WTC11 (cell line): ENCODE measurements around the gene GPR75. TPM values are rescaled to one million over a fixed set of nuclear protein-coding genes. Genes with fewer than 3 reads are reported as not detected.

Experiments used
- ATAC-seq: fragments of 200-7000 bp; cut with Tn5 transposase; 2 replicates; pipeline ENCODE4 v1.10.0; 2021; ENCODE audit warnings: mild to moderate bottlenecking, moderate library complexity
- CTCF ChIA-PET: fragments of 300-600 bp; sonication (Branson Sonifier 250); formaldehyde crosslinking; loops from one replicate; lab custom pipeline; 2021; ENCODE audit warnings: antibody characterized with exemption; lab: Charles Lee
- POLR2A ChIA-PET: fragments of 350-600 bp; sonication (Branson Sonifier 250); formaldehyde crosslinking; loops from one replicate; lab custom pipeline; 2021; ENCODE audit warnings: antibody characterized with exemption; lab: Charles Lee
- DNase-seq: peaks from one replicate; pipeline ENCODE4 v3.0.0; 2021; ENCODE audit warnings: low spot score
- H3K27ac Mint-ChIP-seq: 2 replicates; pipeline ENCODE4 v1.8.0; 2021; ENCODE audit warnings: mixed read lengths
- H3K27me3 Mint-ChIP-seq: 2 replicates; pipeline ENCODE4 v1.8.0; 2021; ENCODE audit warnings: low read depth, mild to moderate bottlenecking, moderate library complexity, mixed read lengths
- H3K36me3 Mint-ChIP-seq: 2 replicates; pipeline ENCODE4 v1.8.0; 2021; ENCODE audit warnings: mixed read lengths
- H3K4me1 Mint-ChIP-seq: 2 replicates; pipeline ENCODE4 v1.8.0; 2022; ENCODE audit warnings: mixed read lengths
- H3K4me3 Mint-ChIP-seq: 2 replicates; pipeline ENCODE4 v1.8.0; 2021; ENCODE audit warnings: mild to moderate bottlenecking, moderate library complexity, mixed read lengths
- H3K9me3 Mint-ChIP-seq: 2 replicates; pipeline ENCODE4 v1.8.0; 2021; ENCODE audit warnings: mixed read lengths
- CREM ChIP-seq: sonication (generic); formaldehyde crosslinking; IDR thresholded peaks from 2 replicates; pipeline ENCODE4 v1.8.1; 2022; ENCODE audit warnings: mild to moderate bottlenecking, missing genetic modification reagents, moderate library complexity
- ESRRA ChIP-seq: sonication (generic); formaldehyde crosslinking; IDR thresholded peaks from 2 replicates; pipeline ENCODE4 v1.8.1; 2022; ENCODE audit warnings: mild to moderate bottlenecking, missing genetic modification reagents, borderline replicate concordance
- FOXJ3 ChIP-seq: sonication (generic); formaldehyde crosslinking; IDR thresholded peaks from 2 replicates; pipeline ENCODE4 v1.9.0; 2021; ENCODE audit warnings: missing genetic modification reagents, mild to moderate bottlenecking, borderline replicate concordance
- IRF2 ChIP-seq: sonication (generic); formaldehyde crosslinking; IDR thresholded peaks from 2 replicates; pipeline ENCODE4 v1.8.0; 2022; ENCODE audit warnings: low read depth, missing genetic modification reagents, borderline replicate concordance
- MAX ChIP-seq: sonication (generic); formaldehyde crosslinking; IDR thresholded peaks from 2 replicates; pipeline ENCODE4 v1.8.0; 2022; ENCODE audit warnings: mild to moderate bottlenecking, missing genetic modification reagents
- MXD4 ChIP-seq: fragments of 250-450 bp; sonication (Bioruptor Pico); IDR thresholded peaks from 2 replicates; pipeline ENCODE4 v1.8.0; 2021; ENCODE audit warnings: mild to moderate bottlenecking, moderate library complexity, borderline replicate concordance
- MYBL2 ChIP-seq: sonication (generic); formaldehyde crosslinking; IDR thresholded peaks from 2 replicates; pipeline ENCODE4 v1.8.1; 2023; ENCODE audit warnings: mild to moderate bottlenecking, moderate library complexity, missing genetic modification reagents
- NFYB ChIP-seq: sonication (generic); formaldehyde crosslinking; conservative IDR thresholded peaks from 2 replicates; pipeline ENCODE4 v1.8.0; 2022; ENCODE audit warnings: low read depth, missing genetic modification reagents
- OVOL2 ChIP-seq: fragments of 250-450 bp; sonication (Bioruptor Pico); IDR thresholded peaks from 2 replicates; pipeline ENCODE4 v1.9.0; 2021; ENCODE audit warnings: mild to moderate bottlenecking, borderline replicate concordance
- SP1 ChIP-seq: sonication (generic); formaldehyde crosslinking; conservative IDR thresholded peaks from 2 replicates; pipeline ENCODE4 v1.8.1; 2022; ENCODE audit warnings: missing genetic modification reagents
- TCF7 ChIP-seq: sonication (generic); formaldehyde crosslinking; IDR thresholded peaks from 2 replicates; pipeline ENCODE4 v1.8.0; 2022; ENCODE audit warnings: mild to moderate bottlenecking, low read depth, missing genetic modification reagents, moderate library complexity
- USF1 ChIP-seq: sonication (generic); formaldehyde crosslinking; IDR thresholded peaks from 2 replicates; pipeline ENCODE4 v1.8.0; 2022; ENCODE audit warnings: mild to moderate bottlenecking, missing genetic modification reagents
- USF2 ChIP-seq: sonication (generic); formaldehyde crosslinking; IDR thresholded peaks from 2 replicates; pipeline ENCODE4 v1.8.1; 2023; ENCODE audit warnings: mild to moderate bottlenecking, missing genetic modification reagents, moderate library complexity
- ZNF317 ChIP-seq: sonication (generic); formaldehyde crosslinking; IDR thresholded peaks from 2 replicates; pipeline ENCODE4 v1.8.1; 2023; ENCODE audit warnings: low read depth, mild to moderate bottlenecking, moderate library complexity, missing genetic modification reagents, borderline replicate concordance
- ZNF396 ChIP-seq: fragments of 250-450 bp; sonication (Bioruptor Pico); IDR thresholded peaks from 2 replicates; pipeline ENCODE4 v1.8.0; 2021; ENCODE audit warnings: mild to moderate bottlenecking, moderate library complexity, borderline replicate concordance
- ZNF423 ChIP-seq: fragments of 250-450 bp; sonication (Bioruptor Pico); IDR thresholded peaks from 2 replicates; pipeline ENCODE4 v2.1.2; 2022; ENCODE audit warnings: mild to moderate bottlenecking, moderate library complexity
- total RNA-seq: library from RNA; stranded (reverse); gene quantifications from 3 replicates; pipeline ENCODE4 v1.2.3, GENCODE V29; 2021
- TF ChIP-seq, protein P1 (sequence below): sonication (generic); formaldehyde crosslinking; IDR thresholded peaks from 2 replicates; pipeline ENCODE4 v1.8.0; 2023; ENCODE audit warnings: missing genetic modification reagents, mild to moderate bottlenecking, borderline replicate concordance
- TF ChIP-seq, protein P2 (sequence below): sonication (generic); formaldehyde crosslinking; IDR thresholded peaks from 2 replicates; pipeline ENCODE4 v1.8.0; 2022; ENCODE audit warnings: mild to moderate bottlenecking, missing genetic modification reagents
- TF ChIP-seq, protein P3 (sequence below): sonication (generic); formaldehyde crosslinking; IDR thresholded peaks from 2 replicates; pipeline ENCODE4 v1.8.1; 2022; ENCODE audit warnings: low read depth, mild to moderate bottlenecking, moderate library complexity, missing genetic modification reagents, borderline replicate concordance
- TF ChIP-seq, protein P4 (sequence below): sonication (generic); formaldehyde crosslinking; IDR thresholded peaks from 2 replicates; pipeline ENCODE4 v1.8.0; 2023; ENCODE audit warnings: missing genetic modification reagents
- TF ChIP-seq, protein P5 (sequence below): fragments of 250-450 bp; sonication (Bioruptor Pico); conservative IDR thresholded peaks from 2 replicates; pipeline ENCODE4 v1.9.0; 2021; ENCODE audit warnings: mild to moderate bottlenecking

The GPR75 gene
- total RNA-seq, 1 experiment from 2014 or later = 2.2 TPM

DNA sequence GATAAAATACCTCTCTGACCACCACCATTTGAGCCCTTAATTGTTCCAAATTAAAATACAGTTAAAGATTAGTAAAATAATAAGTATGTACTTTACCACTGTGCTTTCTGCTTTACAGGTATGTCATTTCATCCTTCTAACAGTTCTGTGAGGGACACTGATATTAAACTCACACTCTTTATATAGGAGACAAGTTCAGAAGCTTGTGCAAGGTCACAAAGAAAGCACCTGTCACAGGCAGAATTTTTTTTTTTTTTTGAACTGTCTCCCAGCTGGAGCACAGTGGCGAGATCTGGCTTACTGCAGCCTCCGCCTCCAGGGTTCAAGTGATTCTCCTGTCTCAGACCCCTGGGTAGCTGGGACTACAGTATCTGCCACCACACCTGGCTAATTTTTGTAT, 21.6 kb upstream of the GPR75 start:
- no peak overlapping the region for H3K4me3 Mint-ChIP-seq
- no peak for DNase-seq
- POLR2A ChIA-PET = no interaction called here
- no peak for TF ChIP-seq MYBL2 (CRISPR knock-in tag)
- no peak for TF ChIP-seq ZNF396 (CRISPR knock-in tag)
- TF ChIP-seq, protein P1, sequence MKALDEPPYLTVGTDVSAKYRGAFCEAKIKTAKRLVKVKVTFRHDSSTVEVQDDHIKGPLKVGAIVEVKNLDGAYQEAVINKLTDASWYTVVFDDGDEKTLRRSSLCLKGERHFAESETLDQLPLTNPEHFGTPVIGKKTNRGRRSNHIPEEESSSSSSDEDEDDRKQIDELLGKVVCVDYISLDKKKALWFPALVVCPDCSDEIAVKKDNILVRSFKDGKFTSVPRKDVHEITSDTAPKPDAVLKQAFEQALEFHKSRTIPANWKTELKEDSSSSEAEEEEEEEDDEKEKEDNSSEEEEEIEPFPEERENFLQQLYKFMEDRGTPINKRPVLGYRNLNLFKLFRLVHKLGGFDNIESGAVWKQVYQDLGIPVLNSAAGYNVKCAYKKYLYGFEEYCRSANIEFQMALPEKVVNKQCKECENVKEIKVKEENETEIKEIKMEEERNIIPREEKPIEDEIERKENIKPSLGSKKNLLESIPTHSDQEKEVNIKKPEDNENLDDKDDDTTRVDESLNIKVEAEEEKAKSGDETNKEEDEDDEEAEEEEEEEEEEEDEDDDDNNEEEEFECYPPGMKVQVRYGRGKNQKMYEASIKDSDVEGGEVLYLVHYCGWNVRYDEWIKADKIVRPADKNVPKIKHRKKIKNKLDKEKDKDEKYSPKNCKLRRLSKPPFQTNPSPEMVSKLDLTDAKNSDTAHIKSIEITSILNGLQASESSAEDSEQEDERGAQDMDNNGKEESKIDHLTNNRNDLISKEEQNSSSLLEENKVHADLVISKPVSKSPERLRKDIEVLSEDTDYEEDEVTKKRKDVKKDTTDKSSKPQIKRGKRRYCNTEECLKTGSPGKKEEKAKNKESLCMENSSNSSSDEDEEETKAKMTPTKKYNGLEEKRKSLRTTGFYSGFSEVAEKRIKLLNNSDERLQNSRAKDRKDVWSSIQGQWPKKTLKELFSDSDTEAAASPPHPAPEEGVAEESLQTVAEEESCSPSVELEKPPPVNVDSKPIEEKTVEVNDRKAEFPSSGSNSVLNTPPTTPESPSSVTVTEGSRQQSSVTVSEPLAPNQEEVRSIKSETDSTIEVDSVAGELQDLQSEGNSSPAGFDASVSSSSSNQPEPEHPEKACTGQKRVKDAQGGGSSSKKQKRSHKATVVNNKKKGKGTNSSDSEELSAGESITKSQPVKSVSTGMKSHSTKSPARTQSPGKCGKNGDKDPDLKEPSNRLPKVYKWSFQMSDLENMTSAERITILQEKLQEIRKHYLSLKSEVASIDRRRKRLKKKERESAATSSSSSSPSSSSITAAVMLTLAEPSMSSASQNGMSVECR = no peak
- no peak for TF ChIP-seq ZNF317 (CRISPR knock-in tag)
- no peak for TF ChIP-seq MXD4 (CRISPR knock-in tag)
- no peak for TF ChIP-seq CREM
- TF ChIP-seq, protein P2, sequence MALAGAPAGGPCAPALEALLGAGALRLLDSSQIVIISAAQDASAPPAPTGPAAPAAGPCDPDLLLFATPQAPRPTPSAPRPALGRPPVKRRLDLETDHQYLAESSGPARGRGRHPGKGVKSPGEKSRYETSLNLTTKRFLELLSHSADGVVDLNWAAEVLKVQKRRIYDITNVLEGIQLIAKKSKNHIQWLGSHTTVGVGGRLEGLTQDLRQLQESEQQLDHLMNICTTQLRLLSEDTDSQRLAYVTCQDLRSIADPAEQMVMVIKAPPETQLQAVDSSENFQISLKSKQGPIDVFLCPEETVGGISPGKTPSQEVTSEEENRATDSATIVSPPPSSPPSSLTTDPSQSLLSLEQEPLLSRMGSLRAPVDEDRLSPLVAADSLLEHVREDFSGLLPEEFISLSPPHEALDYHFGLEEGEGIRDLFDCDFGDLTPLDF (CRISPR knock-in tag) = no peak
- no peak for TF ChIP-seq USF1
- TF ChIP-seq, protein P3, sequence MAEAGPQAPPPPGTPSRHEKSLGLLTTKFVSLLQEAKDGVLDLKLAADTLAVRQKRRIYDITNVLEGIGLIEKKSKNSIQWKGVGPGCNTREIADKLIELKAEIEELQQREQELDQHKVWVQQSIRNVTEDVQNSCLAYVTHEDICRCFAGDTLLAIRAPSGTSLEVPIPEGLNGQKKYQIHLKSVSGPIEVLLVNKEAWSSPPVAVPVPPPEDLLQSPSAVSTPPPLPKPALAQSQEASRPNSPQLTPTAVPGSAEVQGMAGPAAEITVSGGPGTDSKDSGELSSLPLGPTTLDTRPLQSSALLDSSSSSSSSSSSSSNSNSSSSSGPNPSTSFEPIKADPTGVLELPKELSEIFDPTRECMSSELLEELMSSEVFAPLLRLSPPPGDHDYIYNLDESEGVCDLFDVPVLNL = no peak
- no peak for TF ChIP-seq USF2 (CRISPR knock-in tag)
- no peak for TF ChIP-seq ZNF423 (CRISPR knock-in tag)
- no peak for TF ChIP-seq NFYB (CRISPR knock-in tag)
- TF ChIP-seq FOXJ3 = no peak
- no peak for TF ChIP-seq OVOL2
- TF ChIP-seq, all 79 proteins: peak for 0
- no peak overlapping the region for H3K27ac Mint-ChIP-seq
- H3K27me3 Mint-ChIP-seq = no peaks in the 10 kb centered on the region
- peaks cover 81% of the 10 kb centered on the region for H3K36me3 Mint-ChIP-seq
- peaks cover 26% of the 10 kb centered on the region for H3K9me3 Mint-ChIP-seq
- CTCF ChIA-PET = no interaction called here
- no peak for ATAC-seq
- 0 out of 2 replicates have a peak, but pooled peaks cover 3% of the 10 kb centered on the region for H3K4me1 Mint-ChIP-seq

DNA sequence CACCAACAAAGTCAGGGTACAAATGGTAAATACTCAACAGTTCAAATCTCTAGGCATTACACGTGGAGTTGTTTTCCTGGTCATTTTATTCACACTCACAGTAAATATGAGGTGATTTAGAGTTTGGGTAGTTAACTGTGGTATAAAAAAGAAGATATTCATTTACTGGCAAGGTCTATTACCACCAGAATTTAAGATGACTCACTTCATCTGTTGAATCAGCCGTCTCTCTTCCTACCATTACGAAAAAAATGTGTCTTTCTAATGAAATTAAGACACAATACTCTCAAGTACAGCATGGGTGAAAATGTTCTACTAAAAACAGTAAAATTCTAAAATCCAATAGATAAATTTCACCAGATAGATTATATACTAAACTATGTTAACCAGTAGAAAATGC, 21.0 kb upstream of the GPR75 start:
- Mint-ChIP-seq H3K27ac (no peak overlapping the region), H3K9me3 (peaks cover 26% of the 10 kb centered on the region), H3K27me3 (no peaks in the 10 kb centered on the region), H3K36me3 (peaks cover 80% of the 10 kb centered on the region), H3K4me3 (no peak overlapping the region), H3K4me1 (0 out of 2 replicates have a peak, but pooled peaks cover 3% of the 10 kb centered on the region)
- CTCF ChIA-PET = no interaction called here
- POLR2A ChIA-PET = no interaction called here
- no peak for ATAC-seq
- DNase-seq = no peak
- TF ChIP-seq ESRRA (CRISPR knock-in tag) (no peak), CREM (no peak), USF1 (no peak), FOXJ3 (no peak), TCF7 (CRISPR knock-in tag) (no peak), MAX (no peak), SP1 (CRISPR knock-in tag) (no peak), IRF2 (CRISPR knock-in tag) (no peak)
- TF ChIP-seq, protein P4, sequence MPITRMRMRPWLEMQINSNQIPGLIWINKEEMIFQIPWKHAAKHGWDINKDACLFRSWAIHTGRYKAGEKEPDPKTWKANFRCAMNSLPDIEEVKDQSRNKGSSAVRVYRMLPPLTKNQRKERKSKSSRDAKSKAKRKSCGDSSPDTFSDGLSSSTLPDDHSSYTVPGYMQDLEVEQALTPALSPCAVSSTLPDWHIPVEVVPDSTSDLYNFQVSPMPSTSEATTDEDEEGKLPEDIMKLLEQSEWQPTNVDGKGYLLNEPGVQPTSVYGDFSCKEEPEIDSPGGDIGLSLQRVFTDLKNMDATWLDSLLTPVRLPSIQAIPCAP (CRISPR knock-in tag) = no peak
- TF ChIP-seq, protein P5, sequence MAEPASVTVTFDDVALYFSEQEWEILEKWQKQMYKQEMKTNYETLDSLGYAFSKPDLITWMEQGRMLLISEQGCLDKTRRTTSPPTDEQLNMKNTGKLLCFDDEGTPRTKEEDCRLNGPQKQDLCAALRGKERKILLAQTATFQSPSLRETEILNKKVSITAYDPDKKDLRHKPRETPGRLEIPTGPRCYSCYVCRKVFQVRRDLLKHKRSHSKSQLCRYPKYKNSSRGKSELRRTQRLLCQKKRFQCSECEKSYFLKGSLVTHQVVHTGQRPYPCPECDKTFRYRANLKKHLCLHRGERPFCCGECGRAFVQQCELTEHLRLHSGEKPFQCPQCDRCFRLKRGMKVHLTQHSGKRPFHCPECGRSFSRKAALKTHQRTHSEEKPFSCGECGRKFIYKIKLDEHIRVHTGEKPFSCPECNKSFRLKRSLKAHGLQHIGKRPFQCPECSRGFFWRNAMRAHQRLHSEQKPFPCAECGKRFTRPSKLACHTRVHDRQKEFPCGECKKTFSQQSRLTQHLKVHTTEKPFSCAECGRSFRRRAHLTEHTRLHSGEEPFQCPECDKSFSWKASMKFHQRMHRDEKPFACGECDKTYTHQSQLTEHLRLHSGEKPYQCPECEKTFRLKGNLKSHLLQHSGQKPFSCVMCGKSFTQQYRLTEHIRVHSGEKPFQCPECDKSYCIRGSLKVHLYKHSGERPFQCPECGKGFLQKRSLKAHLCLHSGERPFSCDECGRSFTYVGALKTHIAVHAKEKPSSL = no peak
